Stimulated activated CD8-positive, alpha-beta memory T cell treated with anti-CD3 and anti-CD28 coated beads, Interleukin-12 subunit alpha, Interleukin-12 subunit beta, amount 100 ng/mL, for 4 hours (primary cell): ENCODE data around the gene ACSF3.

Source experiments
- DNase-seq: peaks from one replicate; pipeline ENCODE4 v3.0.0-alpha.2; 2020; ENCODE audit warnings: low read depth

ACSF3 gene

GRCh38 chr16:89112377-89113151, 18.9 kb downstream of the ACSF3 start:
- DNase-seq = no peak

GRCh38 chr16:89113152-89113547, 19.5 kb downstream of the ACSF3 start:
- no peak for DNase-seq

- DNase-seq = no peak
These were observed 20.0 kb downstream of the ACSF3 start for GRCh38 chr16:89113661-89114060.

- DNase-seq = no peak
These were observed 20.7 kb downstream of the ACSF3 start for GRCh38 chr16:89114159-89114981.

GRCh38 chr16:89115216-89115861, 21.7 kb downstream of the ACSF3 start:
- DNase-seq = peak; percentile 76

- no peak for DNase-seq
These were observed 22.9 kb downstream of the ACSF3 start for GRCh38 chr16:89116341-89117226.

GRCh38 chr16:89117227-89117974, 23.7 kb downstream of the ACSF3 start:
- DNase-seq = no peak

- DNase-seq = no peak
These were observed 24.3 kb downstream of the ACSF3 start for GRCh38 chr16:89117975-89118289.

GRCh38 chr16:89118361-89119165, 24.9 kb downstream of the ACSF3 start:
- no peak for DNase-seq

GRCh38 chr16:89119166-89119621, 25.5 kb downstream of the ACSF3 start:
- no peak for DNase-seq

GRCh38 chr16:89119661-89120141, 26.0 kb downstream of the ACSF3 start:
- DNase-seq = no peak

GRCh38 chr16:89120281-89120680, 26.6 kb downstream of the ACSF3 start:
- no peak for DNase-seq

- no peak for DNase-seq
These were observed 27.3 kb downstream of the ACSF3 start for GRCh38 chr16:89120921-89121351.

GRCh38 chr16:89121691-89122321, 28.2 kb downstream of the ACSF3 start:
- DNase-seq = no peak

- DNase-seq = peak; percentile 19
These were observed 28.7 kb downstream of the ACSF3 start for GRCh38 chr16:89122322-89122851.

GRCh38 chr16:89123001-89123830, 29.6 kb downstream of the ACSF3 start:
- DNase-seq = no peak

- DNase-seq = no peak
These were observed 30.1 kb downstream of the ACSF3 start for GRCh38 chr16:89123831-89124100.

- DNase-seq = no peak
These were observed 35.7 kb downstream of the ACSF3 start for GRCh38 chr16:89129378-89129777.

GRCh38 chr16:89130448-89130847, 36.8 kb downstream of the ACSF3 start:
- DNase-seq = no peak
